ENCODE data around the gene CD2BP2.
"Not testable (repeated sequence)": the region's sequence is repeated elsewhere in the genome, so short reads cannot be mapped to it uniquely, and the experiment has no call there.

The CD2BP2 gene

GRCh38 chr16:30337964-30338357 lies 17.1 kb downstream of the CD2BP2 start:
- H3K4me1 ChIP-seq (ENCODE audit: control insufficient read depth, insufficient read depth, low read length): peaks cover 10% of the 10 kb centered on the region
- not testable (repeated sequence) for H3K9ac ChIP-seq (ENCODE audit: low read length in 2 of 2); H3K36me3 ChIP-seq (ENCODE audit: control insufficient read depth in 2 of 2, insufficient read depth in 2 of 2, low read length in 2 of 2); H3K27me3 ChIP-seq (ENCODE audit: control insufficient read depth in 1 of 2, insufficient read depth in 2 of 2, low read length in 2 of 2); H3K27ac ChIP-seq (ENCODE audit: low read length); H3K9me3 ChIP-seq (ENCODE audit: control insufficient read depth in 2 of 2, low read length in 2 of 2); H3K4me3 ChIP-seq (ENCODE audit: low read length in 2 of 2)

- Histone ChIP-seq H3K27ac (ENCODE audit: low read length) (peak overlapping the region; percentile 53), H3K4me3 (ENCODE audit: low read length in 2 of 2) (peak overlapping the region; percentile 64 to 76), H3K9ac (ENCODE audit: low read length in 2 of 2) (peak overlapping the region; percentile 64 to 74), H3K36me3 (ENCODE audit: control insufficient read depth in 2 of 2, insufficient read depth in 2 of 2, low read length in 2 of 2) (no peaks in the 10 kb centered on the region), H3K27me3 (ENCODE audit: control insufficient read depth in 1 of 2, insufficient read depth in 2 of 2, low read length in 2 of 2) (no peaks in the 10 kb centered on the region), H3K4me1 (ENCODE audit: control insufficient read depth, insufficient read depth, low read length) (peaks cover 10% of the 10 kb centered on the region), H3K9me3 (ENCODE audit: control insufficient read depth in 2 of 2, low read length in 2 of 2) (no peaks in the 10 kb centered on the region)
Measured at GRCh38 chr16:30335598-30336474, 19.3 kb downstream of the CD2BP2 start.

- peak overlapping the region; percentile 64 to 79 for H3K9ac ChIP-seq (ENCODE audit: low read length in 2 of 2)
- peaks cover 10% of the 10 kb centered on the region for H3K4me1 ChIP-seq (ENCODE audit: control insufficient read depth, insufficient read depth, low read length)
- H3K4me3 ChIP-seq (ENCODE audit: low read length in 2 of 2): peak overlapping the region; percentile 64 to 76
- not testable (repeated sequence) for H3K9me3 ChIP-seq (ENCODE audit: control insufficient read depth in 2 of 2, low read length in 2 of 2); H3K27me3 ChIP-seq (ENCODE audit: control insufficient read depth in 1 of 2, insufficient read depth in 2 of 2, low read length in 2 of 2); H3K36me3 ChIP-seq (ENCODE audit: control insufficient read depth in 2 of 2, insufficient read depth in 2 of 2, low read length in 2 of 2)
- peak overlapping the region; percentile 53 for H3K27ac ChIP-seq (ENCODE audit: low read length)
Measured at GRCh38 chr16:30335028-30335597, 20.0 kb downstream of the CD2BP2 start.

GRCh38 chr16:30334473-30334989 lies 20.6 kb downstream of the CD2BP2 start:
- Histone ChIP-seq H3K4me3 (ENCODE audit: low read length in 2 of 2) (peak overlapping the region; percentile 46 to 76), H3K9ac (ENCODE audit: low read length in 2 of 2) (peak overlapping the region; percentile 51 to 57), H3K4me1 (ENCODE audit: control insufficient read depth, insufficient read depth, low read length) (peaks cover 10% of the 10 kb centered on the region), H3K27ac (ENCODE audit: low read length) (peak overlapping the region; percentile 53)
- H3K27me3 ChIP-seq (ENCODE audit: control insufficient read depth in 1 of 2, insufficient read depth in 2 of 2, low read length in 2 of 2); H3K36me3 ChIP-seq (ENCODE audit: control insufficient read depth in 2 of 2, insufficient read depth in 2 of 2, low read length in 2 of 2); H3K9me3 ChIP-seq (ENCODE audit: control insufficient read depth in 2 of 2, low read length in 2 of 2): not testable (repeated sequence)

GRCh38 chr16:30324220-30324619 lies 30.9 kb downstream of the CD2BP2 start:
- H3K4me3 ChIP-seq (ENCODE audit: low read length in 2 of 2); H3K27me3 ChIP-seq (ENCODE audit: control insufficient read depth in 1 of 2, insufficient read depth in 2 of 2, low read length in 2 of 2); H3K36me3 ChIP-seq (ENCODE audit: control insufficient read depth in 2 of 2, insufficient read depth in 2 of 2, low read length in 2 of 2); H3K27ac ChIP-seq (ENCODE audit: low read length); H3K4me1 ChIP-seq (ENCODE audit: control insufficient read depth, insufficient read depth, low read length); H3K9me3 ChIP-seq (ENCODE audit: control insufficient read depth in 2 of 2, low read length in 2 of 2); H3K9ac ChIP-seq (ENCODE audit: low read length in 2 of 2): not testable (repeated sequence)

GRCh38 chr16:30318647-30319046 lies 36.5 kb downstream of the CD2BP2 start:
- H3K9ac ChIP-seq (ENCODE audit: low read length in 2 of 2); H3K27me3 ChIP-seq (ENCODE audit: control insufficient read depth in 1 of 2, insufficient read depth in 2 of 2, low read length in 2 of 2); H3K9me3 ChIP-seq (ENCODE audit: control insufficient read depth in 2 of 2, low read length in 2 of 2); H3K4me3 ChIP-seq (ENCODE audit: low read length in 2 of 2); H3K4me1 ChIP-seq (ENCODE audit: control insufficient read depth, insufficient read depth, low read length); H3K27ac ChIP-seq (ENCODE audit: low read length); H3K36me3 ChIP-seq (ENCODE audit: control insufficient read depth in 2 of 2, insufficient read depth in 2 of 2, low read length in 2 of 2): not testable (repeated sequence)

GRCh38 chr16:30310937-30311336 lies 44.2 kb downstream of the CD2BP2 start:
- not testable (repeated sequence) for H3K27me3 ChIP-seq (ENCODE audit: control insufficient read depth in 1 of 2, insufficient read depth in 2 of 2, low read length in 2 of 2)

GRCh38 chr16:30309255-30309654 lies 45.9 kb downstream of the CD2BP2 start:
- not testable (repeated sequence) for H3K36me3 ChIP-seq (ENCODE audit: control insufficient read depth in 2 of 2, insufficient read depth in 2 of 2, low read length in 2 of 2); H3K27ac ChIP-seq (ENCODE audit: low read length); H3K27me3 ChIP-seq (ENCODE audit: control insufficient read depth in 1 of 2, insufficient read depth in 2 of 2, low read length in 2 of 2); H3K4me3 ChIP-seq (ENCODE audit: low read length in 2 of 2); H3K9me3 ChIP-seq (ENCODE audit: control insufficient read depth in 2 of 2, low read length in 2 of 2); H3K9ac ChIP-seq (ENCODE audit: low read length in 2 of 2); H3K4me1 ChIP-seq (ENCODE audit: control insufficient read depth, insufficient read depth, low read length)

More at GRCh38 chr16:30310937-30311336, 44.2 kb downstream of the CD2BP2 start:
- H3K9me3 ChIP-seq (ENCODE audit: control insufficient read depth in 2 of 2, low read length in 2 of 2); H3K9ac ChIP-seq (ENCODE audit: low read length in 2 of 2); H3K36me3 ChIP-seq (ENCODE audit: control insufficient read depth in 2 of 2, insufficient read depth in 2 of 2, low read length in 2 of 2); H3K4me3 ChIP-seq (ENCODE audit: low read length in 2 of 2); H3K27ac ChIP-seq (ENCODE audit: low read length); H3K4me1 ChIP-seq (ENCODE audit: control insufficient read depth, insufficient read depth, low read length): not testable (repeated sequence)

Data from stomach smooth muscle (tissue), 2 donors.